Heart right ventricle (tissue), 16 donors: ENCODE data around the gene MFNG. TPM values are rescaled to one million over a fixed set of nuclear protein-coding genes. Genes with fewer than 3 reads are reported as not detected.

ENCODE experiments used
- ATAC-seq, 8 donors: fragments of 200-7000 bp; cut with Tn5 transposase; one replicate each; pipeline ENCODE4 v1.9.1; 2020; ENCODE audit warnings: mild to moderate bottlenecking in 8 of 8, moderate library complexity in 8 of 8, moderate number of reproducible peaks in 1 of 8
- DNase-seq, 2 donors: peaks; one replicate each; pipeline ENCODE4 v3.0.0-alpha.2; 2020
- H3K27ac ChIP-seq, 10 donors: fragments of 200-600 bp; sonication (generic) in 2 of 10; one replicate each; pipeline versions ENCODE4 v1.5.0 to v1.8.0; 2020 to 2022; ENCODE audit warnings: mild to moderate bottlenecking in 3 of 10
- H3K27me3 ChIP-seq, 7 donors: fragments of 200-600 bp; one replicate each; pipeline ENCODE4 v1.8.0; 2021 to 2022; ENCODE audit warnings: mild to moderate bottlenecking in 2 of 7
- H3K36me3 ChIP-seq, 9 donors: fragments of 200-600 bp; sonication (generic) in 1 of 9; one replicate each; pipeline versions ENCODE4 v1.5.0 to v1.8.0; 2020 to 2022; ENCODE audit warnings: mild to moderate bottlenecking in 2 of 9
- H3K4me1 ChIP-seq, 9 donors: fragments of 200-600 bp; sonication (generic) in 1 of 9; one replicate each; pipeline versions ENCODE4 v1.5.0 to v1.8.0; 2020 to 2022; ENCODE audit warnings: mild to moderate bottlenecking in 4 of 9
- H3K4me3 ChIP-seq, 10 donors: fragments of 200-600 bp; sonication (generic) in 2 of 10; one replicate each; pipeline versions ENCODE4 v1.5.0 to v1.8.0; 2020 to 2022; ENCODE audit warnings: mild to moderate bottlenecking in 7 of 10, moderate library complexity in 2 of 10
- H3K9me3 ChIP-seq, 11 donors: fragments of 200-600 bp in 10 of 11; sonication (generic) in 2 of 11; one replicate each; pipeline versions ENCODE4 v1.5.0 to v1.8.0; 2013 to 2022; ENCODE audit warnings: mild to moderate bottlenecking in 2 of 11, control low read depth in 1 of 11, moderate library complexity in 1 of 11
- WGBS, 2 donors: extraction: QIAGEN DNeasy Blood & Tissue Kit; methylation state at CpG; one replicate each; pipeline ENCODE4 v1.1.7; 2013; ENCODE audit warnings: inconsistent platforms in 1 of 2; 5-methylcytosine and 5-hydroxymethylcytosine counted together
- intact Hi-C, 10 donors: fragments of 100-400 bp; cut with DNase I; formaldehyde crosslinking; loops; one replicate each; pipeline versions ENCODE4 v1.11.1 to v1.14.2; 2022
- polyA plus RNA-seq, 2 donors: library from polyadenylated mRNA; stranded (reverse); fragments of 200-250 nt; gene quantifications; one replicate each; pipeline ENCODE4 v1.2.3, GENCODE V29; 2013
- total RNA-seq, 10 donors: library from RNA; stranded (reverse); fragmentation: NEBNext Ultra II Directional in 3 of 10; extraction: Animal tissue kit (Norgen Biotek cat#: 25700) in 3 of 10; gene quantifications; one replicate each; pipeline versions ENCODE4 v1.2.1 to v1.2.4, GENCODE V29; 2021 to 2023
- TF ChIP-seq, protein P1 (sequence below), 9 donors: fragments of 200-600 bp; sonication (generic) in 2 of 9; IDR thresholded peaks; one replicate each; pipeline versions ENCODE4 v1.5.0 to v1.8.0; 2021 to 2022; ENCODE audit warnings: antibody characterized with exemption in 9 of 9, mild to moderate bottlenecking in 5 of 9, moderate library complexity in 1 of 9
- donor health status: Arrhythmogenic right ventricular cardiomyopathy.
- donor health status: ischemic (EF 13 %, LVEDD 7.1; RV severe dilation, severe dysfunction).
- donor health status: healthy with polysubstance abuse.
- donor health status: DM: no; HTN: yes; CAD: no.
- donor health status: DM: no; HTN: no; CAD: no.
- donor health status: ischemic (EF 25% LVEDD 6.9; RV normal size, moderate dysfunction).
- donor health status: ischemic (EF 25% LVEDD 5.7; RV mildly dilated, moderate dysfunction).
- donor health status: healthy.
- donor health status: DM: yes; HTN: yes; CAD: no.
- donor health status: Ischemic cardiomyopathy.
- donor health status: ischemic (EF 35%, LVEDD 5.7; RV mildly dilated, moderate dysfunction).
- donor health status: nonischemic (EF 11% LVEDD 7.7; RV severe dilation, severe dysfunction).
- donor health status: DM: yes; HTN: yes; CAD: no.
- donor health status: PGD.
- donor health status: ischemic (EF 29% LVEDD 5.4; RV normal size, mild dysfunction).
- donor health status: nonischemic (EF 23%, LVEDD 6.1; RV moderate dilation, normal function).

MFNG gene
- total and polyA plus RNA-seq, 12 donors, result 5.1 to 19.4 (median 8.8) TPM

DNA sequence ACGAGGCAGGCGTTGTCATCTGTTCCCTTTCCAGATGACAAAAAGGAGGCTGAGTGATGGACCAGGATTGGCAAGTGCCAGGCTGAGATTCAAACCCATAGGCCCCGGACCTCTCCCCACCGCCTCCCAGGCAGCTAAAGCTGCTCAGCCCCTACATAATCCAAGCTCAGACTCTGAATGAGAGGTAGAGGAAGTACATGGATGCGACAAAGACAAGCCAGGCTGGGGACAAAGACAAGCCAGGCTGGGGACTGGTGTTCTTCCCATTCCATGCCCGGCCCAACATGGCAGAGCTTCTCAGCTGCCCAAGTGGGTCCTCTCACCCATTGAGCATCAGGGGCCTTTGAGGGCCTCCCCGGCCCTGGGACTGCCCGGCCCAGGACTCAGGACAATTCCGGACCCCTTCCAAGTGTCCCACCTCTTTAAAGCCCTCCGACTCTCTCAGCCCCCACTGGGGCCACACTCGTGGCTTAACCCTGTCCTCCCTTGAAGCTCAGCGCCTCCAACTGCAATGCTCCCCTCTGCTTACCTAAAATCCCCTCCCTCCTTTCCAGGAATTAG lies 4.8 kb downstream of the MFNG start:
- DNase-seq, result no peak
- Histone ChIP-seq H3K27ac (no peak overlapping the region), H3K4me1 (peaks cover 0 to 35% (median 25%) of the 10 kb centered on the region in 9 donors), H3K36me3 (peaks cover 0 to 41% (median 0%) of the 10 kb centered on the region in 9 donors), H3K27me3 (peaks cover 0 to 34% (median 3%) of the 10 kb centered on the region in 7 donors), H3K4me3 (no peak overlapping the region), H3K9me3 (no peaks in the 10 kb centered on the region)
- TF ChIP-seq, protein P1, sequence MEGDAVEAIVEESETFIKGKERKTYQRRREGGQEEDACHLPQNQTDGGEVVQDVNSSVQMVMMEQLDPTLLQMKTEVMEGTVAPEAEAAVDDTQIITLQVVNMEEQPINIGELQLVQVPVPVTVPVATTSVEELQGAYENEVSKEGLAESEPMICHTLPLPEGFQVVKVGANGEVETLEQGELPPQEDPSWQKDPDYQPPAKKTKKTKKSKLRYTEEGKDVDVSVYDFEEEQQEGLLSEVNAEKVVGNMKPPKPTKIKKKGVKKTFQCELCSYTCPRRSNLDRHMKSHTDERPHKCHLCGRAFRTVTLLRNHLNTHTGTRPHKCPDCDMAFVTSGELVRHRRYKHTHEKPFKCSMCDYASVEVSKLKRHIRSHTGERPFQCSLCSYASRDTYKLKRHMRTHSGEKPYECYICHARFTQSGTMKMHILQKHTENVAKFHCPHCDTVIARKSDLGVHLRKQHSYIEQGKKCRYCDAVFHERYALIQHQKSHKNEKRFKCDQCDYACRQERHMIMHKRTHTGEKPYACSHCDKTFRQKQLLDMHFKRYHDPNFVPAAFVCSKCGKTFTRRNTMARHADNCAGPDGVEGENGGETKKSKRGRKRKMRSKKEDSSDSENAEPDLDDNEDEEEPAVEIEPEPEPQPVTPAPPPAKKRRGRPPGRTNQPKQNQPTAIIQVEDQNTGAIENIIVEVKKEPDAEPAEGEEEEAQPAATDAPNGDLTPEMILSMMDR (IDR thresholded peaks at IDR 0.05), result no peak
- no peak for ATAC-seq
- WGBS, 2 donors, result 81 to 84% methylated on average over 12 of the region's 12 CpGs
- intact Hi-C loops, result no loop called here

DNA sequence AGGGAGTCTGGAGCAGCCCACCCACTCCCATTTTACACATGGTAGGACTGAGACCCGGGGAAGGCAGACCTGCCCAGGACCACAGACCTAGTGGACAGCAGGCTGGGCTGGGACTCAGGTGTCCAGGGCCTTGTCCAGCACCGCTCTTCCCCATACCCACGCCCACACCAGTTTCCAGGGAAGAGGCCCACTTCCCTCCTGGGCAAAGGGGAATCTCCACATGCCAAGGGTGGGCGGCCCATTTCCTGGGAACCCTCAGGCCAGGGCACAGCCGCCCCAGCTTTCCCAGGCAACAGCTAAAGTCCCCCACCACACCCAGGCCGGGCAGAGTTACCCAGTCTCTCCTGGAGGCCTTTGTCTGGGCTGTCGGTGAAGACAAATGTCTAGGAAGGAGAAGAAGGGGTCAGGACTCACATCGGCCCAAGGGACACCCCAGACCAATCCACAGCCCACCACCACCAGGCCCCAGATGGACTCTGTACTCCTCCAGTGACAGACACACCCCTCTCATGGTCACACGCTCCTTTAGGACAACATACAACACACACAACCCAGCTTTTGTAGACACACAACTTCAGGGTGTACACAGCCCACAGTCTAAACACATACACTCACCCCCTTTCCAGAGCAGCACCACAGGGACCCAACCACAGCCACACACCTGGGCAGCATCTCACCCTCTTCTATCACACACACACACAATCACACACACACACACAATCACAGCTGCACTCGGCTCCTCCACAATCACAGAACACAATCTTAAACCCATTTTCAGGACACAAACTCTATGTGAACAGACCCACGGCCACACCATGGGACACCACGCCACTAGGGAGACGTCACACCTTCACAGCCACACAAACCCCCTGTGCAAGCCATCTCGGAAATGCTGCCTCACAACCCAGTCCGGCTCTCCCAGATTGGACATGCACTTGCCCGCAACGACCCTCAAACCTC lies 5.5 kb downstream of the MFNG start:
- no peak overlapping the region for H3K27ac ChIP-seq
- DNase-seq (no peak), ATAC-seq (no peak)
- 83 to 86% methylated on average over 17 of the region's 17 CpGs for WGBS, 2 donors
- TF ChIP-seq, protein P1 (IDR thresholded peaks at IDR 0.05), result no peak
- H3K4me3 ChIP-seq, result no peak overlapping the region
- peaks cover 0 to 48% (median 0%) of the 10 kb centered on the region in 9 donors for H3K36me3 ChIP-seq
- H3K9me3 ChIP-seq, result no peaks in the 10 kb centered on the region
- peaks cover 0 to 32% (median 3%) of the 10 kb centered on the region in 7 donors for H3K27me3 ChIP-seq
- intact Hi-C loops, result no loop called here
- H3K4me1 ChIP-seq, result peaks cover 0 to 27% (median 18%) of the 10 kb centered on the region in 9 donors

DNA sequence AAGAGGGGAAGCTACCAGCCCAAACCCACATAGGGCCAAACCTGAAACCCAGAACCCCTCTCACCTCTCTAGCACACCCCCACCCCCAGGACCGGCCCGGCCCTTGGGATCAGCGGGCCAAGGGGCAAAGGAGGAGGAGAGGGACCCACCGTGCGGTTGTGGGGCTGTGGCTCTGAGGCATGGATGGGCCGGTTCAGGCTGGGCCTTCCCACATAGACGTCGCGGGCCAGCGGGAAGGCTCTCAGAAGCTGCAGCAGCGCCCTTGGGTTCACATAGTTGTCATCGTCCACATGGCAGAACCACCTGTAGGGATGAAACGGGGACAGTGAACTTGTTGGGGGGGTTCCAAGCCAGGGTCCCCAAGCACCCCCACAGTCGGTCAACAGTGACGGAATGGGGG lies 7.0 kb downstream of the MFNG start:
- WGBS, 2 donors, result 84 to 87% methylated on average over 15 of the region's 15 CpGs
- no peak for ATAC-seq
- H3K4me3 ChIP-seq, result no peak overlapping the region
- H3K27me3 ChIP-seq, result peaks cover 0 to 41% (median 4%) of the 10 kb centered on the region in 7 donors
- intact Hi-C loops, result no loop called here
- no peak for DNase-seq
- no peak overlapping the region for H3K27ac ChIP-seq
- H3K36me3 ChIP-seq, result peaks cover 0 to 62% (median 0%) of the 10 kb centered on the region in 9 donors
- peaks cover 0 to 17% (median 14%) of the 10 kb centered on the region in 9 donors for H3K4me1 ChIP-seq
- no peaks in the 10 kb centered on the region for H3K9me3 ChIP-seq
- TF ChIP-seq, protein P1 (IDR thresholded peaks at IDR 0.05), result no peak

DNA sequence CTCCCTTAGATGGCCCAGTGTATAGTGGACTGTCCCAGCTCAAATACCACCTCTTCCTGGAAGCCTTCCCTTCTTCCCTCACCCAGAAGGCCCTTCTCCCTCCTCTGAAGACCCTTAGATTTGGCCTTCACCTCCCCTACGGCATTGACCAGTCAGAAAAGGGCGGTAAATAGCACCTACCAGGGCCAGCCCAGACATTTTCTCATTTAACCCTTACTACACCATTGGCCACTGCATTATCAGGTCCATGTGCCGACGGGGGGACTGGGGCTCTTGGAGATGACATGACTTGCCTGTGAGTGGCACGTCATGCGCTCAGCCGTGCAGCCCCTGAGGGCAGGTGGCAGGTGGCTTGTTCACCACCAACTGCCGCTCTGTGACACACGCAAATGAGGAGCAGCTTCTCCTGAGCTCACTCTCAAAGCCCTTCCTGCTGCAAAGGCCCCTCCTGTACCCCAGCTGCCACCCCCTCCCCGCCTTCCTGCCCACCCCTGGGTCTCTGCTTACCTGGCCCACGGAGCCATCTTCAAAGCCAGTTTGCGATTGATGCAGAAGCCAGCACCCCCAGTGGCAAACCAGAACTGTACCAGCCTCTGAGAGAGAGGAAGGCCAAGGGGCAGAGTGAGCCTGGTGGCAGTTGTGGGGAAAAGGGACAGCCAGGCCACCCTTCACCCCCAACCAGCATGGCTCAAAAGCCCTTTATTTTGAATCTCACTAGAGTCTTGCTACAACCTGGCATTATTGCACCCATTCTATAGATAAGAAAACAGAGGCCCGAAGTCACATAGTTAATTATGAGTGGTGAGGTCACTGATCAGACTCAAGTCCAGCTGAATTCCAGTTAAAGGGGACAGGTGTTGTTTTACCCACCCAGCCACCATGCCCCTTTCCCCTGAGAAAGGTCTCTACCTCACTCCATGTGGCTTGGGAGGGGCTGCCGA lies 9.5 kb downstream of the MFNG start:
- ATAC-seq (no peak), DNase-seq (no peak)
- no peak overlapping the region for H3K27ac ChIP-seq
- no peak overlapping the region for H3K4me3 ChIP-seq
- H3K9me3 ChIP-seq, result no peaks in the 10 kb centered on the region
- no peaks in the 10 kb centered on the region for H3K4me1 ChIP-seq
- H3K27me3 ChIP-seq, result peaks cover 0 to 55% (median 17%) of the 10 kb centered on the region in 7 donors
- WGBS, 2 donors, result 67 to 71% methylated on average over 14 of the region's 14 CpGs
- TF ChIP-seq, protein P1 (IDR thresholded peaks at IDR 0.05), result no peak
- peaks cover 0 to 86% (median 0%) of the 10 kb centered on the region in 9 donors for H3K36me3 ChIP-seq
- intact Hi-C loops, result no loop called here
